SK-N-SH treated with all-trans-retinoic acid at 6 μM for 48 hours (cell line): ENCODE data around the gene PANX1.

Source experiments
- ATAC-seq: fragments of 200-7000 bp; cut with Tn5 transposase; 3 replicates; pipeline ENCODE4 v1.9.1; 2020; ENCODE audit warnings: mild to moderate bottlenecking, moderate library complexity
- ARNTL ChIP-seq: fragments of 450-650 bp; formaldehyde crosslinking; IDR thresholded peaks from 2 replicates; pipeline ENCODE4 v1.5.0; 2020; ENCODE audit warnings: low read depth, mild to moderate bottlenecking, moderate library complexity, borderline replicate concordance
- BACH2 ChIP-seq: fragments of 250-450 bp; sonication (Bioruptor Pico); IDR thresholded peaks from 2 replicates; pipeline ENCODE4 v1.9.0; 2021; ENCODE audit warnings: mild to moderate bottlenecking, borderline replicate concordance
- CSDC2 ChIP-seq: fragments of 250-450 bp; sonication (Bioruptor Pico); IDR thresholded peaks from 2 replicates; pipeline ENCODE4 v1.5.0; 2020; ENCODE audit warnings: mild to moderate bottlenecking, moderate library complexity
- ESRRG ChIP-seq: fragments of 250-450 bp; sonication (Bioruptor Pico); IDR thresholded peaks from 2 replicates; pipeline ENCODE4 v1.6.1; 2021; ENCODE audit warnings: mild to moderate bottlenecking
- ISL1 ChIP-seq: fragments of 250-450 bp; sonication (Bioruptor Pico); IDR thresholded peaks from 2 replicates; pipeline ENCODE4 v2.1.2; 2022; ENCODE audit warnings: mild to moderate bottlenecking, moderate library complexity
- OSR1 ChIP-seq: fragments of 250-450 bp; sonication (Bioruptor Pico); IDR thresholded peaks from 2 replicates; pipeline ENCODE4 v1.8.0; 2022; ENCODE audit warnings: moderate library complexity, mild to moderate bottlenecking, inconsistent platforms
- RARB ChIP-seq: fragments of 250-450 bp; sonication (Bioruptor Pico); IDR thresholded peaks from 2 replicates; pipeline ENCODE4 v1.8.0; 2021; ENCODE audit warnings: mild to moderate bottlenecking, moderate library complexity
- SNAI2 ChIP-seq: fragments of 250-450 bp; sonication (Bioruptor Pico); IDR thresholded peaks from 2 replicates; pipeline ENCODE4 v1.5.0; 2020; ENCODE audit warnings: mild to moderate bottlenecking, moderate library complexity
- TCF4 ChIP-seq: fragments of 250-450 bp; sonication (Bioruptor Pico); IDR thresholded peaks from 2 replicates; pipeline ENCODE4 v1.8.0; 2021; ENCODE audit warnings: mild to moderate bottlenecking, moderate library complexity, borderline replicate concordance
- ZFP3 ChIP-seq: fragments of 250-450 bp; sonication (Bioruptor Pico); IDR thresholded peaks from 2 replicates; pipeline ENCODE4 v1.5.0; 2020; ENCODE audit warnings: mild to moderate bottlenecking, moderate library complexity
- ZFP30 ChIP-seq: fragments of 450-650 bp; formaldehyde crosslinking; IDR thresholded peaks from 2 replicates; pipeline ENCODE4 v1.5.0; 2022; ENCODE audit warnings: mild to moderate bottlenecking, moderate library complexity
- ZNF565 ChIP-seq: fragments of 450-650 bp; formaldehyde crosslinking; conservative IDR thresholded peaks from 2 replicates; pipeline ENCODE4 v1.5.0; 2020; ENCODE audit warnings: low read depth, mild to moderate bottlenecking, moderate library complexity
- ZNF70 ChIP-seq: fragments of 450-650 bp; formaldehyde crosslinking; IDR thresholded peaks from 2 replicates; pipeline ENCODE4 v1.5.0; 2020; ENCODE audit warnings: mild to moderate bottlenecking, moderate library complexity
- ZNF8 ChIP-seq: fragments of 450-650 bp; formaldehyde crosslinking; IDR thresholded peaks from 2 replicates; pipeline ENCODE4 v1.5.0; 2020; ENCODE audit warnings: mild to moderate bottlenecking, moderate library complexity
- TF ChIP-seq, protein P1 (sequence below): fragments of 250-450 bp; sonication (Bioruptor Pico); IDR thresholded peaks from 2 replicates; pipeline ENCODE4 v1.8.0; 2020; ENCODE audit warnings: mild to moderate bottlenecking, moderate library complexity, borderline replicate concordance
- TF ChIP-seq, protein P2 (sequence below): fragments of 250-450 bp; sonication (Bioruptor Pico); IDR thresholded peaks from 2 replicates; pipeline ENCODE4 v1.5.1; 2021; ENCODE audit warnings: mild to moderate bottlenecking, moderate library complexity
- TF ChIP-seq, protein P3 (sequence below): fragments of 250-450 bp; sonication (Bioruptor Pico); IDR thresholded peaks from 2 replicates; pipeline ENCODE4 v1.8.0; 2021; ENCODE audit warnings: low read depth, mild to moderate bottlenecking, moderate library complexity, borderline replicate concordance
- TF ChIP-seq, protein P4 (sequence below): fragments of 250-450 bp; sonication (Bioruptor Pico); IDR thresholded peaks from 2 replicates; pipeline ENCODE4 v1.5.0; 2020; ENCODE audit warnings: mild to moderate bottlenecking, moderate library complexity

The PANX1 gene

DNA sequence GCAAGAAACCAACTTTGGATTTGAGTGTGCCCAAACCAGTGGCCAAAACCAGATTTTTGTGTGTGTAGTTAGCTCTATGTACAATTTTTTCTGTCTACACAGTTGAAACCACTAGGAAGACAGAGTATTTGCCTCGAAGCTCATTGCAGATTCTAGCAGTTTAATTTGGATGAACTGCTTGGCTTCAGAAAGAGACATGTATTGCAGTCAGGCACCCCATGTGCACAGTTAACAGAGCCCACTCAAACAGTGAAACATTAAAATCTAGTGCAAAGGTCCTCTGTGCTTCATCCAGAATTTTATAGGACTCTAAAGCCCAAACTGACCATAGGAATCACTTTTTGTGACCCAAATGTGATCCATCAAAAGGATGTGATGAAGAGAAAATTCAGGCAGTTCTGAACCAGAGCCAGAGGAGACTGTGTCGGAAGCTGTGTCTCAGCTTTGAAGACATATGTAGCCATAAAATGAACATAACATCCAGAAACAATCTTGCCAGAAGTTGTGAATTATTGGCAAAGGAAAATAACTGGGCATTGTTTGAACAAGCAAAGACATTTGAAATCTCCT is 82.7 kb downstream of the PANX1 start:
- no peak for TF ChIP-seq ISL1 (CRISPR knock-in tag)
- TF ChIP-seq RARB (CRISPR knock-in tag), result no peak
- no peak for ATAC-seq

DNA sequence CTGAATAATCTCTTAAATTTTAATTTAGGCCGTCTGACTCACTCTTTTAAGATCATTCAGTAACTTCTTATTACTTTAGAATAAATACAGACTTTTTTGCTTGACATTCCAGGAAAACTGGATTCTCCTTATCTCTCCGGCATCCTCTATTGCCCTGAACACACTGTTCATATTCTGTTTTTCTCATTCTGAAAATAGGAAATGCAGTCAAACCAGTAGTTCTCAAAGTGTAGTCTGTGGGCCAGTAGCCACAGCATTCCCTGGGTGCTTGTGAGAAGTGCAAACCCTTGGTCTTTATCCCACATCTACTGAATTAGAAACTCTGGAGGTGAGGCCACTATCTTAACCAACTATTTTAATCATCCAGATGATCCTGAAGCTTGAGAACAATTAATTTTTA is 84.3 kb downstream of the PANX1 start:
- TF ChIP-seq OSR1 (CRISPR knock-in tag) (no peak), ZNF8 (no peak), ZFP30 (CRISPR knock-in tag) (no peak), ARNTL (CRISPR knock-in tag) (no peak), ZFP3 (no peak), BACH2 (CRISPR knock-in tag) (no peak)
- TF ChIP-seq, protein P1, sequence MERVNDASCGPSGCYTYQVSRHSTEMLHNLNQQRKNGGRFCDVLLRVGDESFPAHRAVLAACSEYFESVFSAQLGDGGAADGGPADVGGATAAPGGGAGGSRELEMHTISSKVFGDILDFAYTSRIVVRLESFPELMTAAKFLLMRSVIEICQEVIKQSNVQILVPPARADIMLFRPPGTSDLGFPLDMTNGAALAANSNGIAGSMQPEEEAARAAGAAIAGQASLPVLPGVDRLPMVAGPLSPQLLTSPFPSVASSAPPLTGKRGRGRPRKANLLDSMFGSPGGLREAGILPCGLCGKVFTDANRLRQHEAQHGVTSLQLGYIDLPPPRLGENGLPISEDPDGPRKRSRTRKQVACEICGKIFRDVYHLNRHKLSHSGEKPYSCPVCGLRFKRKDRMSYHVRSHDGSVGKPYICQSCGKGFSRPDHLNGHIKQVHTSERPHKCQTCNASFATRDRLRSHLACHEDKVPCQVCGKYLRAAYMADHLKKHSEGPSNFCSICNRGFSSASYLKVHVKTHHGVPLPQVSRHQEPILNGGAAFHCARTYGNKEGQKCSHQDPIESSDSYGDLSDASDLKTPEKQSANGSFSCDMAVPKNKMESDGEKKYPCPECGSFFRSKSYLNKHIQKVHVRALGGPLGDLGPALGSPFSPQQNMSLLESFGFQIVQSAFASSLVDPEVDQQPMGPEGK (CRISPR knock-in tag), result no peak
- TF ChIP-seq, protein P2, sequence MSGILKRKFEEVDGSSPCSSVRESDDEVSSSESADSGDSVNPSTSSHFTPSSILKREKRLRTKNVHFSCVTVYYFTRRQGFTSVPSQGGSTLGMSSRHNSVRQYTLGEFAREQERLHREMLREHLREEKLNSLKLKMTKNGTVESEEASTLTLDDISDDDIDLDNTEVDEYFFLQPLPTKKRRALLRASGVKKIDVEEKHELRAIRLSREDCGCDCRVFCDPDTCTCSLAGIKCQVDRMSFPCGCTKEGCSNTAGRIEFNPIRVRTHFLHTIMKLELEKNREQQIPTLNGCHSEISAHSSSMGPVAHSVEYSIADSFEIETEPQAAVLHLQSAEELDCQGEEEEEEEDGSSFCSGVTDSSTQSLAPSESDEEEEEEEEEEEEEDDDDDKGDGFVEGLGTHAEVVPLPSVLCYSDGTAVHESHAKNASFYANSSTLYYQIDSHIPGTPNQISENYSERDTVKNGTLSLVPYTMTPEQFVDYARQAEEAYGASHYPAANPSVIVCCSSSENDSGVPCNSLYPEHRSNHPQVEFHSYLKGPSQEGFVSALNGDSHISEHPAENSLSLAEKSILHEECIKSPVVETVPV (CRISPR knock-in tag), result no peak
- ATAC-seq, result no peak

DNA sequence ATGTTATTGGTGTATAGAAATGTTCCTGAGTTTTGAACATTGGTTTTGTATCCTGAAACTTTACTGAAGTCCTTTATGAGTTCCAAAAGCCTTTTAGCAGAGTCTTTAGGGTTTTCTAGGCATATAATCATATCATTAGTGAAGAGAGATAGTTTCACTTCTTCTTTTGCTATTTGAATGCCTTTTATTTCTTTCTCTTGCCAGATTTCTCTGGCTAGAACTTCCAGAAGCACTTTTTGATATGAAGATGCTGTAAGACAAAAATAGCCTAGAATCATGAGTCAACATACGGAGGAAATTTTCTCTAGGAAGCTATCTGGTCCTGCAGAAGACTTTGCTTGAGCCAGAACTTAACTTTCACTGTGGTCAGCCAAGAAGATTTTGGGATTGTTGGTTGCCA is 89.1 kb downstream of the PANX1 start:
- TF ChIP-seq TCF4 (CRISPR knock-in tag), result no peak
- TF ChIP-seq, protein P1 (CRISPR knock-in tag), result no peak
- no peak for TF ChIP-seq ARNTL (CRISPR knock-in tag)
- TF ChIP-seq, protein P3, sequence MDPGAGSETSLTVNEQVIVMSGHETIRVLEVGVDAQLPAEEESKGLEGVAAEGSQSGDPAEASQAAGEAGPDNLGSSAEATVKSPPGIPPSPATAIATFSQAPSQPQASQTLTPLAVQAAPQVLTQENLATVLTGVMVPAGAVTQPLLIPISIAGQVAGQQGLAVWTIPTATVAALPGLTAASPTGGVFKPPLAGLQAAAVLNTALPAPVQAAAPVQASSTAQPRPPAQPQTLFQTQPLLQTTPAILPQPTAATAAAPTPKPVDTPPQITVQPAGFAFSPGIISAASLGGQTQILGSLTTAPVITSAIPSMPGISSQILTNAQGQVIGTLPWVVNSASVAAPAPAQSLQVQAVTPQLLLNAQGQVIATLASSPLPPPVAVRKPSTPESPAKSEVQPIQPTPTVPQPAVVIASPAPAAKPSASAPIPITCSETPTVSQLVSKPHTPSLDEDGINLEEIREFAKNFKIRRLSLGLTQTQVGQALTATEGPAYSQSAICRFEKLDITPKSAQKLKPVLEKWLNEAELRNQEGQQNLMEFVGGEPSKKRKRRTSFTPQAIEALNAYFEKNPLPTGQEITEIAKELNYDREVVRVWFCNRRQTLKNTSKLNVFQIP (CRISPR knock-in tag), result no peak
- no peak for TF ChIP-seq OSR1 (CRISPR knock-in tag)
- no peak for TF ChIP-seq ZNF8
- no peak for TF ChIP-seq ZNF565 (CRISPR knock-in tag)
- no peak for TF ChIP-seq SNAI2
- TF ChIP-seq, protein P2 (CRISPR knock-in tag), result no peak
- TF ChIP-seq CSDC2 (CRISPR knock-in tag), result no peak
- no peak for TF ChIP-seq ZFP30 (CRISPR knock-in tag)
- TF ChIP-seq ISL1 (CRISPR knock-in tag), result no peak
- TF ChIP-seq BACH2 (CRISPR knock-in tag), result no peak
- no peak for TF ChIP-seq ESRRG (CRISPR knock-in tag)
- TF ChIP-seq, protein P4, sequence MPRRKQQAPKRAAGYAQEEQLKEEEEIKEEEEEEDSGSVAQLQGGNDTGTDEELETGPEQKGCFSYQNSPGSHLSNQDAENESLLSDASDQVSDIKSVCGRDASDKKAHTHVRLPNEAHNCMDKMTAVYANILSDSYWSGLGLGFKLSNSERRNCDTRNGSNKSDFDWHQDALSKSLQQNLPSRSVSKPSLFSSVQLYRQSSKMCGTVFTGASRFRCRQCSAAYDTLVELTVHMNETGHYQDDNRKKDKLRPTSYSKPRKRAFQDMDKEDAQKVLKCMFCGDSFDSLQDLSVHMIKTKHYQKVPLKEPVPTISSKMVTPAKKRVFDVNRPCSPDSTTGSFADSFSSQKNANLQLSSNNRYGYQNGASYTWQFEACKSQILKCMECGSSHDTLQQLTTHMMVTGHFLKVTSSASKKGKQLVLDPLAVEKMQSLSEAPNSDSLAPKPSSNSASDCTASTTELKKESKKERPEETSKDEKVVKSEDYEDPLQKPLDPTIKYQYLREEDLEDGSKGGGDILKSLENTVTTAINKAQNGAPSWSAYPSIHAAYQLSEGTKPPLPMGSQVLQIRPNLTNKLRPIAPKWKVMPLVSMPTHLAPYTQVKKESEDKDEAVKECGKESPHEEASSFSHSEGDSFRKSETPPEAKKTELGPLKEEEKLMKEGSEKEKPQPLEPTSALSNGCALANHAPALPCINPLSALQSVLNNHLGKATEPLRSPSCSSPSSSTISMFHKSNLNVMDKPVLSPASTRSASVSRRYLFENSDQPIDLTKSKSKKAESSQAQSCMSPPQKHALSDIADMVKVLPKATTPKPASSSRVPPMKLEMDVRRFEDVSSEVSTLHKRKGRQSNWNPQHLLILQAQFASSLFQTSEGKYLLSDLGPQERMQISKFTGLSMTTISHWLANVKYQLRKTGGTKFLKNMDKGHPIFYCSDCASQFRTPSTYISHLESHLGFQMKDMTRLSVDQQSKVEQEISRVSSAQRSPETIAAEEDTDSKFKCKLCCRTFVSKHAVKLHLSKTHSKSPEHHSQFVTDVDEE (CRISPR knock-in tag), result no peak
- TF ChIP-seq ZNF70, result no peak

More for the DNA sequence above, 89.1 kb downstream of the PANX1 start:
- no peak for ATAC-seq
